Heart left ventricle (tissue), 13 donors: Measurements from ENCODE around the gene FNDC11.

Experiments
- CTCF ChIP-seq, 12 donors: fragments of 200-600 bp; sonication (generic) in 4 of 12; IDR thresholded peaks; one replicate each; pipeline versions ENCODE4 v1.5.0 to v1.8.0; 2018 to 2022; ENCODE audit warnings: antibody characterized with exemption in 12 of 12, mild to moderate bottlenecking in 5 of 12
- POLR2A ChIP-seq, 2 donors: fragments of 450-650 bp; IDR thresholded peaks; one replicate each; pipeline ENCODE4 v1.6.1; 2017; ENCODE audit warnings: antibody characterized with exemption in 2 of 2, mild to moderate bottlenecking in 2 of 2, moderate library complexity in 2 of 2
- donor health status: ischemic (EF 13 %, LVEDD 7.1; RV severe dilation, severe dysfunction).
- donor health status: DM: no; HTN: yes; CAD: no.
- donor health status: DM: no; HTN: no; CAD: no.
- donor health status: ischemic (EF 25% LVEDD 6.9; RV normal size, moderate dysfunction).
- donor health status: ischemic (EF 25% LVEDD 5.7; RV mildly dilated, moderate dysfunction).
- donor health status: ischemic (EF 35%, LVEDD 5.7; RV mildly dilated, moderate dysfunction).
- donor health status: nonischemic (EF 11% LVEDD 7.7; RV severe dilation, severe dysfunction).
- donor health status: DM: yes; HTN: yes; CAD: no.
- donor health status: PGD.
- donor health status: ischemic (EF 29% LVEDD 5.4; RV normal size, mild dysfunction).
- donor health status: nonischemic (EF 23%, LVEDD 6.1; RV moderate dilation, normal function).

GRCh38 chr20:63546256-63546955 is 7.6 kb upstream of the FNDC11 start:
- TF ChIP-seq CTCF (IDR thresholded peaks at IDR 0.05) (no peak), POLR2A (IDR thresholded peaks at IDR 0.05) (no peak)
